ENCODE results near the gene CD8B2.

Gene CD8B2

DNA sequence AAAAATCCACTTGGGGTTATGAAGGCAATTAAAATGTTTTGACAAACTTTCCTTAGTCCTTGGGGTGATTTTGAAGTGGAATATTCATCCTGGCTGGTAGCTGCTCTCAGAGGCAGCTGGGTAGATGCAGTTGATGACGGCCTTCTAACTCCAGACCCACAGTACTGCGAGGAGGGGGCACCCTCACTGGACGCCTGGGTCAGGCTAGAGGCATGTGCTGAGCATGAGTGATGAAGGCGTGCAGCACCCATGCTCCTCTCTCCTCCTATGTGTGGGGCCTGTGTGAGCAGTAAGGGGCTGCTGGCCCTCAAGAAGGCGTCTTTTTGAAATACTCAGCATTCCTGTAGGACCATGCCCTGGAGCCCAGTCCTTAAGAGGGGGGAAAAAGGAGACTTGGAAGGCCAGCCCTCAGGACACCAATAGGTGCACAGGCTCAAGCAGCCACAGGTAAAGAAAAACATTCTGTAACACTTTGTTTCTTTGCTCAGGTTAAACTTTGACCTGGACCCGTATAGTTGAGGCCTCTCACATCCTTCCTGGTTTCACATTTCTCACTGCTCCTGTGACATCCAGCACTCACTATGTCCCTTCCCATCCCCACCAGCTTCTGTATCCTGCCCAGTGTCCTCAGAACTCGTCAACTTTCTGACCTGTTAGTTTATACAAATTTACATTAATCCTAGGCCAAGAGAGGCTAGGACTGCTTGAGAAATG, 64.4 kb downstream of the CD8B2 start (continued):
- TF ChIP-seq, protein P1, sequence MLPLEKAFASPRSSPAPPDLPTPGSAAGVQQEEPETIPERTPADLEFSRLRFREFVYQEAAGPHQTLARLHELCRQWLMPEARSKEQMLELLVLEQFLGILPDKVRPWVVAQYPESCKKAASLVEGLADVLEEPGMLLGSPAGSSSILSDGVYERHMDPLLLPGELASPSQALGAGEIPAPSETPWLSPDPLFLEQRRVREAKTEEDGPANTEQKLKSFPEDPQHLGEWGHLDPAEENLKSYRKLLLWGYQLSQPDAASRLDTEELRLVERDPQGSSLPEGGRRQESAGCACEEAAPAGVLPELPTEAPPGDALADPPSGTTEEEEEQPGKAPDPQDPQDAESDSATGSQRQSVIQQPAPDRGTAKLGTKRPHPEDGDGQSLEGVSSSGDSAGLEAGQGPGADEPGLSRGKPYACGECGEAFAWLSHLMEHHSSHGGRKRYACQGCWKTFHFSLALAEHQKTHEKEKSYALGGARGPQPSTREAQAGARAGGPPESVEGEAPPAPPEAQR (tag by site-specific recombination; IDR thresholded peaks at IDR 0.05), result no peak
- TF ChIP-seq ZNF311 (tag by site-specific recombination; IDR thresholded peaks at IDR 0.05; ENCODE audit: borderline replicate concordance) (no peak), ZNF585B (tag by site-specific recombination; IDR thresholded peaks at IDR 0.05) (no peak), IKZF3 (tag by site-specific recombination; IDR thresholded peaks at IDR 0.05) (no peak), ZNF302 (tag by site-specific recombination; IDR thresholded peaks at IDR 0.05; ENCODE audit: low read depth) (no peak), ELK4 (IDR thresholded peaks at IDR 0.05; ENCODE audit: borderline replicate concordance, low read depth, low read length) (no peak)
- TF ChIP-seq, protein P2, sequence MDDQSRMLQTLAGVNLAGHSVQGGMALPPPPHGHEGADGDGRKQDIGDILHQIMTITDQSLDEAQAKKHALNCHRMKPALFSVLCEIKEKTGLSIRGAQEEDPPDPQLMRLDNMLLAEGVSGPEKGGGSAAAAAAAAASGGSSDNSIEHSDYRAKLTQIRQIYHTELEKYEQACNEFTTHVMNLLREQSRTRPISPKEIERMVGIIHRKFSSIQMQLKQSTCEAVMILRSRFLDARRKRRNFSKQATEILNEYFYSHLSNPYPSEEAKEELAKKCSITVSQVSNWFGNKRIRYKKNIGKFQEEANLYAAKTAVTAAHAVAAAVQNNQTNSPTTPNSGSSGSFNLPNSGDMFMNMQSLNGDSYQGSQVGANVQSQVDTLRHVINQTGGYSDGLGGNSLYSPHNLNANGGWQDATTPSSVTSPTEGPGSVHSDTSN (CRISPR knock-in tag; IDR thresholded peaks at IDR 0.05), result no peak
- TF ChIP-seq, protein P3, sequence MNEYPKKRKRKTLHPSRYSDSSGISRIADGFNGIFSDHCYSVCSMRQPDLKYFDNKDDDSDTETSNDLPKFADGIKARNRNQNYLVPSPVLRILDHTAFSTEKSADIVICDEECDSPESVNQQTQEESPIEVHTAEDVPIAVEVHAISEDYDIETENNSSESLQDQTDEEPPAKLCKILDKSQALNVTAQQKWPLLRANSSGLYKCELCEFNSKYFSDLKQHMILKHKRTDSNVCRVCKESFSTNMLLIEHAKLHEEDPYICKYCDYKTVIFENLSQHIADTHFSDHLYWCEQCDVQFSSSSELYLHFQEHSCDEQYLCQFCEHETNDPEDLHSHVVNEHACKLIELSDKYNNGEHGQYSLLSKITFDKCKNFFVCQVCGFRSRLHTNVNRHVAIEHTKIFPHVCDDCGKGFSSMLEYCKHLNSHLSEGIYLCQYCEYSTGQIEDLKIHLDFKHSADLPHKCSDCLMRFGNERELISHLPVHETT (tag by site-specific recombination; IDR thresholded peaks at IDR 0.05), result no peak

DNA sequence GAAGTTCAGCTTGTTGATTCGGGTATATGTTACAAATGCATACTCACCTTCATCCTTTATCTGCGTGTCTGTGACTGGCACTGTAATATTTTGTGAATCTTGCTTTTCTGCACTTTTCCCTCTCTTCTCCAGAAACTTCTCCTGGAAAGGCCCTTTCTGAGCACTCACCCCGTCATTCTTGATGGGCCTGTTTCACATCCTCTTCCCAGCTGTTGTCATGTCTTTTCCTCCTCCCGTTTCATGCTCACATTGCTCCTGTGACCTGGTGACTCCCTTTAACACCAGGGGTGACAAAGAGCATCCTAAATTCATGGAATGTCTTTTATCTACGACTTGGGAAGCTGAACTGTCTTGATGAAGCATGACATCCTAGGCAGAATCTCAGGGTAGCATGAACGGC, 65.8 kb downstream of the CD8B2 start:
- Histone ChIP-seq H3K9me3 (ENCODE audit: control insufficient read depth, insufficient read depth, low read depth, low read length) (no peaks in the 10 kb centered on the region; the same call in 1 of the 2 replicates), H3K4me3 (ENCODE audit: low read depth, low read length) (no peak overlapping the region), H3K27ac (ENCODE audit: extremely low read depth, low read depth, low read length) (no peak overlapping the region), H3K36me3 (ENCODE audit: control insufficient read depth in 2 of 2, insufficient read depth in 1 of 2, low read length in 2 of 2) (no peaks in the 10 kb centered on the region), H3K4me1 (ENCODE audit: control insufficient read depth, insufficient read depth, low read length) (no peaks in the 10 kb centered on the region)
- ChIA-PET CTCF (interaction anchor here (1.3 to 2.2 kb wide), 3 partner anchors 9 to 20 kb away, joined by 5 to 12 read pairs (median 6); no protein-coding TSS in a partner anchor), POLR2A (no interaction called here)
- TF ChIP-seq BCL11A (tag by site-specific recombination; IDR thresholded peaks at IDR 0.05; ENCODE audit: low read depth) (no peak), ZNF416 (tag by site-specific recombination; IDR thresholded peaks at IDR 0.05) (no peak), MEIS1 (CRISPR knock-in tag; IDR thresholded peaks at IDR 0.05; ENCODE audit: borderline replicate concordance) (no peak), ZNF423 (tag by site-specific recombination; IDR thresholded peaks at IDR 0.05) (no peak), ZNF140 (tag by site-specific recombination; IDR thresholded peaks at IDR 0.05) (no peak), ZNF280C (tag by site-specific recombination; IDR thresholded peaks at IDR 0.05) (no peak), RBAK (tag by site-specific recombination; IDR thresholded peaks at IDR 0.05) (no peak), ZFP37 (tag by site-specific recombination; IDR thresholded peaks at IDR 0.05) (no peak)
